ENCODE measurements around the gene KCNT1. TPM values are rescaled to one million over a fixed set of nuclear protein-coding genes. Genes with fewer than 3 reads are reported as not detected.
A peak's percentile ranks its signal among the peaks of the same experiment; 100 is the strongest.

The KCNT1 gene
- 0.34 TPM for polyA plus RNA-seq (2012; ENCODE audit: insufficient read length, low read depth)

DNA sequence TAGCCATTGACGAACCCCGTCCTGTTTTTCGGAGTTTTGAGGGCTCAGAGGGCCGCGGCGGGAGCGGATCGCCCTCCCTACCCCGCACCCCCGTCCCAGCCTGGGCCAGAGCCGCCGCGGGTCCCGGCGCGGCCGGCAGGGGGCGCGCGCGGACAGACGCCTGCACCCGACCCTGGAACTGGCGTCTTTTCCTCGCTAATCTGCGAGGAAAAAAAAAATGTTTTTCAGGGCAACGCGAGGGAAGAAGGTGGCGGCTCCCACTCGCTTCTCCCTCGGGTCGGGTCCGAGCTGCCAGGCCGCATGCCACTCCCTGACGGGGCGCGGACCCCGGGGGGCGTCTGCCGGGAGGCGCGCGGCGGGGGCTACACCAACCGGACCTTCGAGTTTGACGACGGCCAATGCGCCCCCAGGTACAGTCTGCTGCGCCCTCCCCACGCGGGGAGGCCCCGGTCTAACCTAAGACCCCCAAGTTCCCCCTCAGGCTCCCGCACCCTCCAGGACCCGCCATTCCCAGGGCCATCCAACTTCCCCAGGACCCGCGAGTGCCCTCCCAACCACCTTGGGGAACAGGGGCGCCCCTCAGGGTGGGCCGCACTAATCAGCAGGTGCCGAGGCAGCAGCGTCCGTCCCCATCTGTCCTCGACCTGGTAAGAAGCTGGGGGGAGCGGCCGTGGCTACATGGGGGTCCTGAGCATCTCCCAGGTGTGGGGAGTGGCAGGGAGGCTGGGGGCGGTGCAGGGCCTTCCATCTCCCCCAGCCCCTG, at the start of gene KCNT1:
Gene KCNT1 (plus strand): TSS at position 227 of the 763 bp plus-strand sequence. CDS start 74 bp downstream, at position 301.
- TF ChIP-seq SIN3A (IDR thresholded peaks at IDR 0.05; ENCODE audit: borderline replicate concordance, insufficient read depth, low read length) (no peak), TAF1 (IDR thresholded peaks at IDR 0.05; ENCODE audit: borderline replicate concordance, insufficient read depth, low read length) (no peak), FOXP2 (optimal IDR thresholded peaks at IDR 0.05; ENCODE audit: borderline replicate concordance, extremely low read depth, extremely low read length, insufficient read depth) (peak; percentile 48)

DNA sequence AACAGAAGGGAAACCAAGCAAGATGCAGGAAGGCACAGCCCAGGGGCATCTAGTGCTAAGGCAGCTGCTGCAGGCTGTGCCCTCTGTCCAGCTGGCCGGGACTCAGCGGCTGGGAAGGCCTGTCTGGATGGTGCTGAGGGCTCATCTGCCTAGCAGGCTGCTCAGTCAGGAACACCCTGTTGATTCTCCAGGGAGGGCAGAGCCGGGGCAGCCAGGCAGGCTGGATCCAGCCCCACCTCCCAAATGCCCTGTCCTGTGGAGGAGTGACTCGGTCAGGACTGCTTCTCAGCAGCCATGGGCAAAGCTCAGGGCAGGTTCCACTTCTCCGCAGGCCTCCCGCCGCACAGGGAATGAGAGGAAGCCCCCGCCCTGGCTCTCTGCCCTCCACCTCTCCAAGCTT, 46.7 kb upstream of the KCNT1 start:
- no peak for TF ChIP-seq TAF1 (IDR thresholded peaks at IDR 0.05; ENCODE audit: borderline replicate concordance, insufficient read depth, low read length)
- TF ChIP-seq, protein P1, sequence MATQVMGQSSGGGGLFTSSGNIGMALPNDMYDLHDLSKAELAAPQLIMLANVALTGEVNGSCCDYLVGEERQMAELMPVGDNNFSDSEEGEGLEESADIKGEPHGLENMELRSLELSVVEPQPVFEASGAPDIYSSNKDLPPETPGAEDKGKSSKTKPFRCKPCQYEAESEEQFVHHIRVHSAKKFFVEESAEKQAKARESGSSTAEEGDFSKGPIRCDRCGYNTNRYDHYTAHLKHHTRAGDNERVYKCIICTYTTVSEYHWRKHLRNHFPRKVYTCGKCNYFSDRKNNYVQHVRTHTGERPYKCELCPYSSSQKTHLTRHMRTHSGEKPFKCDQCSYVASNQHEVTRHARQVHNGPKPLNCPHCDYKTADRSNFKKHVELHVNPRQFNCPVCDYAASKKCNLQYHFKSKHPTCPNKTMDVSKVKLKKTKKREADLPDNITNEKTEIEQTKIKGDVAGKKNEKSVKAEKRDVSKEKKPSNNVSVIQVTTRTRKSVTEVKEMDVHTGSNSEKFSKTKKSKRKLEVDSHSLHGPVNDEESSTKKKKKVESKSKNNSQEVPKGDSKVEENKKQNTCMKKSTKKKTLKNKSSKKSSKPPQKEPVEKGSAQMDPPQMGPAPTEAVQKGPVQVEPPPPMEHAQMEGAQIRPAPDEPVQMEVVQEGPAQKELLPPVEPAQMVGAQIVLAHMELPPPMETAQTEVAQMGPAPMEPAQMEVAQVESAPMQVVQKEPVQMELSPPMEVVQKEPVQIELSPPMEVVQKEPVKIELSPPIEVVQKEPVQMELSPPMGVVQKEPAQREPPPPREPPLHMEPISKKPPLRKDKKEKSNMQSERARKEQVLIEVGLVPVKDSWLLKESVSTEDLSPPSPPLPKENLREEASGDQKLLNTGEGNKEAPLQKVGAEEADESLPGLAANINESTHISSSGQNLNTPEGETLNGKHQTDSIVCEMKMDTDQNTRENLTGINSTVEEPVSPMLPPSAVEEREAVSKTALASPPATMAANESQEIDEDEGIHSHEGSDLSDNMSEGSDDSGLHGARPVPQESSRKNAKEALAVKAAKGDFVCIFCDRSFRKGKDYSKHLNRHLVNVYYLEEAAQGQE (IDR thresholded peaks at IDR 0.05; ENCODE audit: insufficient read depth in 1 of 2, low read depth in 2 of 2, low read length in 2 of 2), result no peak
- no peak for TF ChIP-seq FOXP2 (optimal IDR thresholded peaks at IDR 0.05; ENCODE audit: borderline replicate concordance, extremely low read depth, extremely low read length, insufficient read depth)
- no peak for TF ChIP-seq POLR2AphosphoS5 (IDR thresholded peaks at IDR 0.05; ENCODE audit: low read depth, low read length)

DNA sequence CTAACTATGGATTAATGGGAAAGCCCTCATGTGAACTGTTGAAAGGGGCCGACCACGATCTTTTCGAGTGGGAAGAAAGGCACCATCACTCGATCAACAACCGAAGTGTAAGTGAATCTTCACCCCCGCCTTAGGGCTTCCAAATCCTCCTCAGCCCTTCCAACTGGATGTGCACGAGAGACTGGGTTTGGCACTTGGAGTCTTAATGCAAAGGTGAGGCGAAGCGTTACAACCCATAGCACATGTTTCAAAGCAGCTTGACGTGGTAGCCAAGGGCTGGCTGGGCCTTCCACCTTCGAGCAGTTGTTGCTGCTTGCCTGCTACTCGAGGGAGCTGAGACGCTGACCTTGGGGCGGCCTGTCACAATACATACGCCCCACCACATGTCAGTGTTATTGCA, 44.6 kb upstream of the KCNT1 start:
- TF ChIP-seq FOXP2 (optimal IDR thresholded peaks at IDR 0.05; ENCODE audit: borderline replicate concordance, extremely low read depth, extremely low read length, insufficient read depth) (no peak), SIN3A (IDR thresholded peaks at IDR 0.05; ENCODE audit: borderline replicate concordance, insufficient read depth, low read length) (no peak), TAF1 (IDR thresholded peaks at IDR 0.05; ENCODE audit: borderline replicate concordance, insufficient read depth, low read length) (no peak), POLR2AphosphoS5 (IDR thresholded peaks at IDR 0.05; ENCODE audit: low read depth, low read length) (no peak)
- TF ChIP-seq, protein P1 (IDR thresholded peaks at IDR 0.05; ENCODE audit: insufficient read depth in 1 of 2, low read depth in 2 of 2, low read length in 2 of 2), result no peak

DNA sequence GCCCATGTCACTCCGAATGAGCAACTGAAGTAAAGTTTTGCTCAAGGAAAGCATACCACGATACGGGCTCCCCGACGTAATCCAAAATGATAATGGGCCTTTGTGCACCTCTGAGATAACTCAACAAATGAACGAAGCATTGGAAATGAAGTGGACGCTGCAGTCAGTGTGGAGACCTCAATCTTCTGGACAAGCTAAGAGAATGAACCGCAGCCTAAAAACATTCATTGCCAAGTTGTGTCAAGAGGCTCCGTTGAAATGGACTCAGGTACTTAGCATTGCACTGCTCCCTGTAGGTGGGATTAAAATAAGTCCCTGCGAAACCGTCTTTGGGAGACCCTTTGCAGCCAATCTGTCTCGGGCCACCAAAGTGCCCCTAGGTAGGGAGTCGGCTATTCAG, 42.7 kb upstream of the KCNT1 start:
- no peak for TF ChIP-seq SIN3A (IDR thresholded peaks at IDR 0.05; ENCODE audit: borderline replicate concordance, insufficient read depth, low read length)

DNA sequence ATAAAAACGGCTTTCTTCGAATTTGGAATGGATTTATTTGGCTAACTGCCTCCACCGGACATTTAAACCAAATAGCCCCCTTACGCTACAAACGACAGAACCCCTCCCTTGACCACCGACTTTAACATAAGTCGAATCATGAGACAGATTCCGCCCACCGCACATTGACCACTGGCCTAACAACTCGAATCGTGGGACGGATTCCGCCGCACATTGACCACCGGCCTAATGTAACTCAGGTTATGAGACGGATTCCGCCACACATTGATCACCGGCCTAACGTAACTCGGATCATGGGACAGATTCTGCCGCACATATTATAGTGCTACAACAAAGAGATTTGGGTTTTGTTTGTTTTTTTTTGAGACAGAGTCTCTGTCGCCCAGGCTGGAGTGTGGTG, 41.6 kb upstream of the KCNT1 start:
- no peak for TF ChIP-seq TAF1 (IDR thresholded peaks at IDR 0.05; ENCODE audit: borderline replicate concordance, insufficient read depth, low read length)
- TF ChIP-seq FOXP2 (optimal IDR thresholded peaks at IDR 0.05; ENCODE audit: borderline replicate concordance, extremely low read depth, extremely low read length, insufficient read depth), result no peak
- no peak for TF ChIP-seq SIN3A (IDR thresholded peaks at IDR 0.05; ENCODE audit: borderline replicate concordance, insufficient read depth, low read length)
- TF ChIP-seq, protein P1 (IDR thresholded peaks at IDR 0.05; ENCODE audit: insufficient read depth in 1 of 2, low read depth in 2 of 2, low read length in 2 of 2), result no peak
- TF ChIP-seq POLR2AphosphoS5 (IDR thresholded peaks at IDR 0.05; ENCODE audit: low read depth, low read length), result no peak

DNA sequence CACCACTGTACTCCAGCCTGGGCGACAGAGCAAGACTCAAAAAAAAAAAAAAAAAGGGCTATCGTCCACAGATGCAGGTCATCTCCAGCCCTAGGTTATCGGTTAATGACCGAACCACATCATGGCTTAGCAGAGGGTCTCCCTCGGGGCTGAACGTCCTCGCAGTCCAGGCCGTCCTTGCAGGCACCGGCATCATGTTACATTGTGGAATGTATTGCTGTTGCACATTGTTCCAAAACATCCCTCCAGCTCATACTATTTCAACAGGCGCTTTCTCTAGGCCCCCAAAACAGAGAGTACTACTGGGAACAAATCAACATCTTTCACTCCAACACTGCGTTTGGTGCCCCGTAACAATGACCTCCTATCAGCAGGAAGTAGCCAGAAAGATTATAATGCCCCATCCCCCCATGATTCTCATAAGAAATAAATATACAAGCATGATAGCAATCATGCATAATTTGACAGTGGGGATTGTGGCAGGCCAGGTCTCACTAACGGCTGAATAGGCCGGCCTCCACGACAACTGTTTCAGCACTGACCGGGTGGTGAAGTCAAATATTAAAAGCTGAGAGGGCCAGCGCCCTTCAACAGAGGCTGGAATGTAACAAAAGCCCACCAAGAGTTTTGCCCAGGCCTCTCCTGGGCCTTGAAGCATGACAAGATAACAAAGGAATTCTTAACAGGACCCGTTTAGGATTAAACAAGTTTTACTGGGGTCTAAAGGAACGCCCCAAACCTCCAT, 40.0 kb upstream of the KCNT1 start:
- TF ChIP-seq TAF1 (IDR thresholded peaks at IDR 0.05; ENCODE audit: borderline replicate concordance, insufficient read depth, low read length) (no peak), SIN3A (IDR thresholded peaks at IDR 0.05; ENCODE audit: borderline replicate concordance, insufficient read depth, low read length) (no peak), POLR2AphosphoS5 (IDR thresholded peaks at IDR 0.05; ENCODE audit: low read depth, low read length) (no peak), FOXP2 (optimal IDR thresholded peaks at IDR 0.05; ENCODE audit: borderline replicate concordance, extremely low read depth, extremely low read length, insufficient read depth) (no peak)
- TF ChIP-seq, protein P1 (IDR thresholded peaks at IDR 0.05; ENCODE audit: insufficient read depth in 1 of 2, low read depth in 2 of 2, low read length in 2 of 2), result no peak

Measured in PFSK-1 (cell line).